GM23338 (cell line): ENCODE data around the gene GRAMD2B. TPM values are rescaled to one million over a fixed set of nuclear protein-coding genes. Genes with fewer than 3 reads are reported as not detected.

Experiments used
- ATAC-seq: fragments of 200-7000 bp; cut with Tn5 transposase; 3 replicates; pipeline ENCODE4 v1.9.1; 2020
- DNase-seq: peaks from one replicate; pipeline ENCODE4 v3.0.0-alpha.2; 2015; ENCODE audit warnings: low spot score
- H2AFZ ChIP-seq: fragments of 200-600 bp; sonication (generic); 2 replicates; pipeline ENCODE4 v1.8.0; 2016; ENCODE audit warnings: antibody characterized with exemption, mild to moderate bottlenecking, moderate library complexity
- H3F3A ChIP-seq: fragments of 200-600 bp; sonication (generic); replicated peaks from 2 replicates; pipeline ENCODE4 v1.8.0; 2017; ENCODE audit warnings: antibody characterized with exemption, mixed run types, low read depth
- H3K27ac ChIP-seq: fragments of 200-600 bp; sonication (generic); 2 replicates; pipeline ENCODE4 v1.6.1; 2016; ENCODE audit warnings: low read depth
- H3K27me3 ChIP-seq: fragments of 200-600 bp; sonication (generic); 2 replicates; pipeline ENCODE4 v1.8.0; 2016; ENCODE audit warnings: mild to moderate bottlenecking, mixed run types, moderate library complexity; ENCODE audit not compliant: insufficient read depth
- H3K36me3 ChIP-seq: fragments of 200-600 bp; sonication (generic); 2 replicates; pipeline ENCODE4 v1.8.0; 2016; ENCODE audit warnings: mild to moderate bottlenecking; ENCODE audit not compliant: insufficient read depth
- H3K4me1 ChIP-seq: fragments of 200-600 bp; sonication (generic); 2 replicates; pipeline ENCODE4 v1.8.0; 2016; ENCODE audit warnings: mild to moderate bottlenecking, moderate library complexity; ENCODE audit not compliant: insufficient read depth
- H3K4me2 ChIP-seq: fragments of 200-600 bp; sonication (generic); 2 replicates; pipeline ENCODE4 v1.7.1; 2017; ENCODE audit warnings: mixed run types
- H3K4me3 ChIP-seq: fragments of 200-600 bp; sonication (generic); 2 replicates; pipeline ENCODE4 v1.6.1; 2016; ENCODE audit warnings: mixed run types
- H3K79me2 ChIP-seq: fragments of 200-600 bp; sonication (generic); replicated peaks from 2 replicates; pipeline ENCODE4 v1.8.0; 2017; ENCODE audit warnings: mild to moderate bottlenecking; ENCODE audit not compliant: insufficient read depth
- H3K9me2 ChIP-seq: fragments of 200-600 bp; sonication (generic); 2 replicates; pipeline ENCODE4 v1.8.0; 2017; ENCODE audit not compliant: insufficient read depth
- H4K20me1 ChIP-seq: fragments of 200-600 bp; sonication (generic); replicated peaks from 2 replicates; pipeline ENCODE4 v1.8.0; 2017; ENCODE audit warnings: mild to moderate bottlenecking; ENCODE audit not compliant: insufficient read depth
- H3K27ac Mint-ChIP-seq: 2 replicates; pipeline ENCODE4 v1.8.0; 2020; ENCODE audit warnings: inconsistent platforms, mild to moderate bottlenecking, moderate library complexity, mixed read lengths
- H3K27me3 Mint-ChIP-seq: 3 replicates; pipeline ENCODE4 v1.8.0; 2022; ENCODE audit warnings: low read depth, mild to moderate bottlenecking, moderate library complexity, mixed read lengths, inconsistent platforms; ENCODE audit not compliant: insufficient read depth, poor library complexity
- H3K36me3 Mint-ChIP-seq: 3 replicates; pipeline ENCODE4 v1.8.0; 2021; ENCODE audit warnings: low read depth, mild to moderate bottlenecking, inconsistent platforms, moderate library complexity, mixed read lengths
- H3K4me1 Mint-ChIP-seq: 3 replicates; pipeline ENCODE4 v1.8.0; 2020; ENCODE audit warnings: mild to moderate bottlenecking, inconsistent platforms, mixed read lengths
- H3K4me3 Mint-ChIP-seq: 3 replicates; pipeline ENCODE4 v1.8.0; 2021; ENCODE audit warnings: moderate library complexity, mild to moderate bottlenecking, inconsistent platforms, mixed read lengths
- H3K9me3 Mint-ChIP-seq: 3 replicates; pipeline ENCODE4 v1.8.0; 2020; ENCODE audit warnings: moderate library complexity, mild to moderate bottlenecking, inconsistent platforms, mixed read lengths
- CREB1 ChIP-seq: fragments of 250-450 bp; sonication (Bioruptor Pico); IDR thresholded peaks from 2 replicates; pipeline ENCODE4 v1.5.0; 2020; ENCODE audit warnings: low read depth, mild to moderate bottlenecking, moderate library complexity
- EZH2 ChIP-seq: fragments of 200-600 bp; sonication (generic); IDR thresholded peaks from one replicate; pipeline ENCODE4 v1.8.0; 2017; ENCODE audit warnings: antibody characterized with exemption, mild to moderate bottlenecking, low read depth; ENCODE audit not compliant: unreplicated experiment
- EZH2phosphoT487 ChIP-seq: fragments of 200-600 bp; sonication (generic); IDR thresholded peaks from one replicate; pipeline ENCODE4 v1.8.1; 2018; ENCODE audit warnings: antibody characterized with exemption; ENCODE audit not compliant: unreplicated experiment
- JUNB ChIP-seq: IDR thresholded peaks from one replicate; pipeline ENCODE4 v1.6.1; 2016; ENCODE audit warnings: antibody characterized with exemption; ENCODE audit not compliant: unreplicated experiment
- NANOG ChIP-seq: IDR thresholded peaks from 2 replicates; pipeline ENCODE4 v1.6.1; 2016; ENCODE audit warnings: antibody characterized with exemption, borderline replicate concordance
- POLR2AphosphoS5 ChIP-seq: IDR thresholded peaks from 2 replicates; pipeline ENCODE4 v1.6.1; 2016; ENCODE audit warnings: antibody characterized with exemption, low read depth
- STAT1 ChIP-seq: IDR thresholded peaks from one replicate; pipeline ENCODE4 v1.6.1; 2016; ENCODE audit warnings: antibody characterized with exemption; ENCODE audit not compliant: unreplicated experiment
- ZNF114 ChIP-seq: fragments of 250-450 bp; sonication (Bioruptor Pico); IDR thresholded peaks from 2 replicates; pipeline ENCODE4 v1.5.0; 2020; ENCODE audit warnings: mild to moderate bottlenecking, moderate library complexity
- ZNF331 ChIP-seq: fragments of 250-450 bp; sonication (Bioruptor Pico); IDR thresholded peaks from 2 replicates; pipeline ENCODE4 v1.5.0; 2020; ENCODE audit warnings: low read depth, mild to moderate bottlenecking, moderate library complexity
- polyA plus RNA-seq: library from polyadenylated mRNA; unstranded; fragments of >200 nt; fragmentation: Nextera tagmentation; extraction: Ambion mirVana; gene quantifications from 2 replicates; pipeline ENCODE4 v1.2.1, GENCODE V29; 2016
- total RNA-seq: library from RNA; depleted of rRNA; stranded (reverse); fragments of >200 nt; shearing (Covaris generic); gene quantifications from 2 replicates; pipeline ENCODE4 v1.2.3, GENCODE V29; 2014
- TF ChIP-seq, protein P1 (sequence below): IDR thresholded peaks from 2 replicates; pipeline ENCODE4 v1.6.1; 2016; ENCODE audit warnings: antibody characterized with exemption
- TF ChIP-seq, protein P2 (sequence below), 2 experiments: fragments of 200-600 bp in 1 of 2; sonication (generic) in 1 of 2; conservative IDR thresholded peaks; 2 replicates each; pipeline versions ENCODE4 v1.5.1 to v1.6.1; 2016 to 2017; ENCODE audit warnings: antibody characterized with exemption in 2 of 2, low read depth in 2 of 2, mild to moderate bottlenecking in 2 of 2, moderate library complexity in 1 of 2
- TF ChIP-seq, protein P3 (sequence below): IDR thresholded peaks from one replicate; pipeline ENCODE4 v1.6.1; 2018; ENCODE audit warnings: antibody characterized with exemption; ENCODE audit not compliant: unreplicated experiment
- TF ChIP-seq, protein P4 (sequence below): fragments of 250-450 bp; sonication (Bioruptor Pico); IDR thresholded peaks from 2 replicates; pipeline ENCODE4 v1.5.0; 2020; ENCODE audit warnings: mild to moderate bottlenecking, moderate library complexity

Gene GRAMD2B
- total and polyA plus RNA-seq, 2 experiments from 2014 or later, result 9.7 to 16.9 TPM

GRCh38 chr5:126390051-126390450, 33.2 kb upstream of the GRAMD2B start:
- DNase-seq, result no peak
- no peak for ATAC-seq

More at GRCh38 chr5:126390051-126390450, 33.2 kb upstream of the GRAMD2B start:
- Mint-ChIP-seq H3K36me3 (no peaks in the 10 kb centered on the region), H3K4me3 (no peak overlapping the region), H3K27me3 (no peaks in the 10 kb centered on the region), H3K27ac (no peak overlapping the region), H3K9me3 (peaks cover 7% of the 10 kb centered on the region; the same call in 2 of the 3 replicates), H3K4me1 (peaks cover 6% of the 10 kb centered on the region; the same call in 2 of the 3 replicates)
- Histone ChIP-seq H3K4me3 (no peak overlapping the region), H3K27ac (no peak overlapping the region), H2AFZ (no peak overlapping the region), H3K9me2 (no peaks in the 10 kb centered on the region), H3K36me3 (no peaks in the 10 kb centered on the region), H3K79me2 (no peaks in the 10 kb centered on the region), H3K4me1 (no peaks in the 10 kb centered on the region), H3F3A (no peaks in the 10 kb centered on the region), H3K27me3 (no peaks in the 10 kb centered on the region), H4K20me1 (no peaks in the 10 kb centered on the region), H3K4me2 (no peak overlapping the region)
- TF ChIP-seq POLR2AphosphoS5, result no peak
- TF ChIP-seq JUNB, result no peak
- TF ChIP-seq, protein P1, sequence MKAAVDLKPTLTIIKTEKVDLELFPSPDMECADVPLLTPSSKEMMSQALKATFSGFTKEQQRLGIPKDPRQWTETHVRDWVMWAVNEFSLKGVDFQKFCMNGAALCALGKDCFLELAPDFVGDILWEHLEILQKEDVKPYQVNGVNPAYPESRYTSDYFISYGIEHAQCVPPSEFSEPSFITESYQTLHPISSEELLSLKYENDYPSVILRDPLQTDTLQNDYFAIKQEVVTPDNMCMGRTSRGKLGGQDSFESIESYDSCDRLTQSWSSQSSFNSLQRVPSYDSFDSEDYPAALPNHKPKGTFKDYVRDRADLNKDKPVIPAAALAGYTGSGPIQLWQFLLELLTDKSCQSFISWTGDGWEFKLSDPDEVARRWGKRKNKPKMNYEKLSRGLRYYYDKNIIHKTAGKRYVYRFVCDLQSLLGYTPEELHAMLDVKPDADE, result no peak
- TF ChIP-seq EZH2phosphoT487, result no peak
- TF ChIP-seq, protein P2, sequence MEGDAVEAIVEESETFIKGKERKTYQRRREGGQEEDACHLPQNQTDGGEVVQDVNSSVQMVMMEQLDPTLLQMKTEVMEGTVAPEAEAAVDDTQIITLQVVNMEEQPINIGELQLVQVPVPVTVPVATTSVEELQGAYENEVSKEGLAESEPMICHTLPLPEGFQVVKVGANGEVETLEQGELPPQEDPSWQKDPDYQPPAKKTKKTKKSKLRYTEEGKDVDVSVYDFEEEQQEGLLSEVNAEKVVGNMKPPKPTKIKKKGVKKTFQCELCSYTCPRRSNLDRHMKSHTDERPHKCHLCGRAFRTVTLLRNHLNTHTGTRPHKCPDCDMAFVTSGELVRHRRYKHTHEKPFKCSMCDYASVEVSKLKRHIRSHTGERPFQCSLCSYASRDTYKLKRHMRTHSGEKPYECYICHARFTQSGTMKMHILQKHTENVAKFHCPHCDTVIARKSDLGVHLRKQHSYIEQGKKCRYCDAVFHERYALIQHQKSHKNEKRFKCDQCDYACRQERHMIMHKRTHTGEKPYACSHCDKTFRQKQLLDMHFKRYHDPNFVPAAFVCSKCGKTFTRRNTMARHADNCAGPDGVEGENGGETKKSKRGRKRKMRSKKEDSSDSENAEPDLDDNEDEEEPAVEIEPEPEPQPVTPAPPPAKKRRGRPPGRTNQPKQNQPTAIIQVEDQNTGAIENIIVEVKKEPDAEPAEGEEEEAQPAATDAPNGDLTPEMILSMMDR (conservative IDR thresholded peaks at IDR 0.05; ENCODE audit: low read depth in 2 of 2), result no peak
- no peak for TF ChIP-seq NANOG
- no peak for TF ChIP-seq STAT1
- TF ChIP-seq ZNF114 (CRISPR knock-in tag), result no peak
- TF ChIP-seq, protein P3, sequence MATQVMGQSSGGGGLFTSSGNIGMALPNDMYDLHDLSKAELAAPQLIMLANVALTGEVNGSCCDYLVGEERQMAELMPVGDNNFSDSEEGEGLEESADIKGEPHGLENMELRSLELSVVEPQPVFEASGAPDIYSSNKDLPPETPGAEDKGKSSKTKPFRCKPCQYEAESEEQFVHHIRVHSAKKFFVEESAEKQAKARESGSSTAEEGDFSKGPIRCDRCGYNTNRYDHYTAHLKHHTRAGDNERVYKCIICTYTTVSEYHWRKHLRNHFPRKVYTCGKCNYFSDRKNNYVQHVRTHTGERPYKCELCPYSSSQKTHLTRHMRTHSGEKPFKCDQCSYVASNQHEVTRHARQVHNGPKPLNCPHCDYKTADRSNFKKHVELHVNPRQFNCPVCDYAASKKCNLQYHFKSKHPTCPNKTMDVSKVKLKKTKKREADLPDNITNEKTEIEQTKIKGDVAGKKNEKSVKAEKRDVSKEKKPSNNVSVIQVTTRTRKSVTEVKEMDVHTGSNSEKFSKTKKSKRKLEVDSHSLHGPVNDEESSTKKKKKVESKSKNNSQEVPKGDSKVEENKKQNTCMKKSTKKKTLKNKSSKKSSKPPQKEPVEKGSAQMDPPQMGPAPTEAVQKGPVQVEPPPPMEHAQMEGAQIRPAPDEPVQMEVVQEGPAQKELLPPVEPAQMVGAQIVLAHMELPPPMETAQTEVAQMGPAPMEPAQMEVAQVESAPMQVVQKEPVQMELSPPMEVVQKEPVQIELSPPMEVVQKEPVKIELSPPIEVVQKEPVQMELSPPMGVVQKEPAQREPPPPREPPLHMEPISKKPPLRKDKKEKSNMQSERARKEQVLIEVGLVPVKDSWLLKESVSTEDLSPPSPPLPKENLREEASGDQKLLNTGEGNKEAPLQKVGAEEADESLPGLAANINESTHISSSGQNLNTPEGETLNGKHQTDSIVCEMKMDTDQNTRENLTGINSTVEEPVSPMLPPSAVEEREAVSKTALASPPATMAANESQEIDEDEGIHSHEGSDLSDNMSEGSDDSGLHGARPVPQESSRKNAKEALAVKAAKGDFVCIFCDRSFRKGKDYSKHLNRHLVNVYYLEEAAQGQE, result no peak
- no peak for TF ChIP-seq CREB1
- no peak for TF ChIP-seq EZH2
- TF ChIP-seq ZNF331 (CRISPR knock-in tag), result no peak
- TF ChIP-seq, protein P4, sequence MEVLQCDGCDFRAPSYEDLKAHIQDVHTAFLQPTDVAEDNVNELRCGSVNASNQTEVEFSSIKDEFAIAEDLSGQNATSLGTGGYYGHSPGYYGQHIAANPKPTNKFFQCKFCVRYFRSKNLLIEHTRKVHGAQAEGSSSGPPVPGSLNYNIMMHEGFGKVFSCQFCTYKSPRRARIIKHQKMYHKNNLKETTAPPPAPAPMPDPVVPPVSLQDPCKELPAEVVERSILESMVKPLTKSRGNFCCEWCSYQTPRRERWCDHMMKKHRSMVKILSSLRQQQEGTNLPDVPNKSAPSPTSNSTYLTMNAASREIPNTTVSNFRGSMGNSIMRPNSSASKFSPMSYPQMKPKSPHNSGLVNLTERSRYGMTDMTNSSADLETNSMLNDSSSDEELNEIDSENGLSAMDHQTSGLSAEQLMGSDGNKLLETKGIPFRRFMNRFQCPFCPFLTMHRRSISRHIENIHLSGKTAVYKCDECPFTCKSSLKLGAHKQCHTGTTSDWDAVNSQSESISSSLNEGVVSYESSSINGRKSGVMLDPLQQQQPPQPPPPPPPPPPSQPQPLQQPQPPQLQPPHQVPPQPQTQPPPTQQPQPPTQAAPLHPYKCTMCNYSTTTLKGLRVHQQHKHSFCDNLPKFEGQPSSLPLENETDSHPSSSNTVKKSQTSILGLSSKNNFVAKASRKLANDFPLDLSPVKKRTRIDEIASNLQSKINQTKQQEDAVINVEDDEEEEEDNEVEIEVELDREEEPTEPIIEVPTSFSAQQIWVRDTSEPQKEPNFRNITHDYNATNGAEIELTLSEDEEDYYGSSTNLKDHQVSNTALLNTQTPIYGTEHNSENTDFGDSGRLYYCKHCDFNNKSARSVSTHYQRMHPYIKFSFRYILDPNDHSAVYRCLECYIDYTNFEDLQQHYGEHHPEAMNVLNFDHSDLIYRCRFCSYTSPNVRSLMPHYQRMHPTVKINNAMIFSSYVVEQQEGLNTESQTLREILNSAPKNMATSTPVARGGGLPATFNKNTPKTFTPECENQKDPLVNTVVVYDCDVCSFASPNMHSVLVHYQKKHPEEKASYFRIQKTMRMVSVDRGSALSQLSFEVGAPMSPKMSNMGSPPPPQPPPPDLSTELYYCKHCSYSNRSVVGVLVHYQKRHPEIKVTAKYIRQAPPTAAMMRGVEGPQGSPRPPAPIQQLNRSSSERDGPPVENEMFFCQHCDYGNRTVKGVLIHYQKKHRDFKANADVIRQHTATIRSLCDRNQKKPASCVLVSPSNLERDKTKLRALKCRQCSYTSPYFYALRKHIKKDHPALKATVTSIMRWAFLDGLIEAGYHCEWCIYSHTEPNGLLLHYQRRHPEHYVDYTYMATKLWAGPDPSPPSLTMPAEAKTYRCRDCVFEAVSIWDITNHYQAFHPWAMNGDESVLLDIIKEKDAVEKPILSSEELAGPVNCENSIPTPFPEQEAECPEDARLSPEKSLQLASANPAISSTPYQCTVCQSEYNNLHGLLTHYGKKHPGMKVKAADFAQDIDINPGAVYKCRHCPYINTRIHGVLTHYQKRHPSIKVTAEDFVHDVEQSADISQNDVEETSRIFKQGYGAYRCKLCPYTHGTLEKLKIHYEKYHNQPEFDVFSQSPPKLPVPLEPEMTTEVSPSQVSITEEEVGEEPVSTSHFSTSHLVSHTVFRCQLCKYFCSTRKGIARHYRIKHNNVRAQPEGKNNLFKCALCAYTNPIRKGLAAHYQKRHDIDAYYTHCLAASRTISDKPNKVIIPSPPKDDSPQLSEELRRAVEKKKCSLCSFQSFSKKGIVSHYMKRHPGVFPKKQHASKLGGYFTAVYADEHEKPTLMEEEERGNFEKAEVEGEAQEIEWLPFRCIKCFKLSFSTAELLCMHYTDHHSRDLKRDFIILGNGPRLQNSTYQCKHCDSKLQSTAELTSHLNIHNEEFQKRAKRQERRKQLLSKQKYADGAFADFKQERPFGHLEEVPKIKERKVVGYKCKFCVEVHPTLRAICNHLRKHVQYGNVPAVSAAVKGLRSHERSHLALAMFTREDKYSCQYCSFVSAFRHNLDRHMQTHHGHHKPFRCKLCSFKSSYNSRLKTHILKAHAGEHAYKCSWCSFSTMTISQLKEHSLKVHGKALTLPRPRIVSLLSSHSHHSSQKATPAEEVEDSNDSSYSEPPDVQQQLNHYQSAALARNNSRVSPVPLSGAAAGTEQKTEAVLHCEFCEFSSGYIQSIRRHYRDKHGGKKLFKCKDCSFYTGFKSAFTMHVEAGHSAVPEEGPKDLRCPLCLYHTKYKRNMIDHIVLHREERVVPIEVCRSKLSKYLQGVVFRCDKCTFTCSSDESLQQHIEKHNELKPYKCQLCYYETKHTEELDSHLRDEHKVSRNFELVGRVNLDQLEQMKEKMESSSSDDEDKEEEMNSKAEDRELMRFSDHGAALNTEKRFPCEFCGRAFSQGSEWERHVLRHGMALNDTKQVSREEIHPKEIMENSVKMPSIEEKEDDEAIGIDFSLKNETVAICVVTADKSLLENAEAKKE, result no peak
